ENCODE data around the gene RAD23B.
"Not testable (repeated sequence)": the region's sequence is repeated elsewhere in the genome, so short reads cannot be mapped to it uniquely, and the experiment has no call there.

RAD23B gene

GRCh38 chr9:107292821-107293542, 9.9 kb downstream of the RAD23B start:
- DNase-seq (ENCODE audit: low read depth, low spot score), result no peak

- no peak for DNase-seq (ENCODE audit: low read depth, low spot score)
Observed at GRCh38 chr9:107293543-107294085, 10.5 kb downstream of the RAD23B start.

GRCh38 chr9:107294756-107295155, 11.7 kb downstream of the RAD23B start:
- no peak for DNase-seq (ENCODE audit: low read depth, low spot score)

DNA sequence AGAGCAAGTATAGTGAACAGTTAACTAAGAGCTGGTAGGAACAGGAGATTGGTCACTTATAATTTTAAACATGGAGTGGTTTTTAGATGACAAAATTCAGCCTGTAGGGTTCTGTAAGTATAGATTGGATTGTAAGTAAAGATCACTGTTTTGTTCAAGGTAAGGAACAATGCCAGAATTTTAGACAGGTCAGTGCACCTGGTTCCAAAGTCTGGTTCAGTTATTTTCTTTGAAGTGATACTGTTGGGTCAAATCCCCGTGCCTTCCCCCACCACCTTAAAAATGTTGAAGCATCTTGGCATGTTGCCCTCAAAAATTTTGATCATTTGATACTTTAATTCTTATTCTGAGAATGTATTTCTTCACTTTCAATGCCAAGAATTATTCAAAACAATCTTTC, 12.9 kb downstream of the RAD23B start:
- no peak for DNase-seq (ENCODE audit: low read depth, low spot score)

- not testable (repeated sequence) for DNase-seq (ENCODE audit: low read depth, low spot score)
Observed at GRCh38 chr9:107296592-107296991, 13.5 kb downstream of the RAD23B start.

GRCh38 chr9:107299437-107299836, 16.4 kb downstream of the RAD23B start:
- DNase-seq (ENCODE audit: low read depth, low spot score), result no peak

GRCh38 chr9:107306308-107306707, 23.2 kb downstream of the RAD23B start:
- DNase-seq (ENCODE audit: low read depth, low spot score), result no peak

DNA sequence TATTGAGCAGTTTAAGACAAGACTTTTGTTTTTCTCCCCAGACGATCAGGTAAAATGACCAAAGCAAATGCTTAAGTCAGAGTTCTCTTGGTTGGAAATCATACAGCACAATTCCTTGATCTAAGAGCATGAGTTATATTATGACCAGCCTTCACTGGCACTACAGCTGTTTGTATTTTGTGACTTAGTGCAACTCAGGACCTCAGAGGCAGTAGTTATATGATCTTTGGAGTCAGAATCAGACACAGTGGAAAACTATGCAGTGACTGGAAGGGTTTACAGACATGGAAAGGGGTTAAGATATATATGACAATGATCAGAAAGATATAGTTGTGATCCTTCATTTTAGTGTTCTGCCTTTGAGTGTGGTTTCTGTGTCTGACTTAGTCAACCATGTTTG, 24.3 kb downstream of the RAD23B start:
- DNase-seq (ENCODE audit: low read depth, low spot score), result no peak

- no peak for DNase-seq (ENCODE audit: low read depth, low spot score)
Observed at GRCh38 chr9:107308461-107308860, 25.4 kb downstream of the RAD23B start.

DNA sequence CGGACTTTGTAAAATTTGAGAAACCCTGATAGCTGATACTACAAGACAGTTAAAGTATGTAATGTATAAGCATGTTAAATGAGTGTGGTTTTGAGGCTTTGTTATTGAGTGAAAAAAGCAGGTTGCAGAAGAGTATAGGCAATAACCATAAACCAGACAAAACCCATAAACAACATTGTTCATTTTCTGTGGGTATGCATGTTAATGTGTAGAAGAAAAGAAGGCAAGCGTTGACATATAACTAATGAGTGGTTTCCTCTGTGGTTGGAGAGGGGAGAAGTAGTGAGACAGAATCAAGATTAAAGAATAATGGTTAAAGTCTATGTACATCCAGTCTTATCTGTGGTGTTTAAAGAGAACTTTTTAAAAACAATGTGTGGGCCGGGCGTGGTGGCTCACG, 26.2 kb downstream of the RAD23B start:
- no peak for DNase-seq (ENCODE audit: low read depth, low spot score)

DNA sequence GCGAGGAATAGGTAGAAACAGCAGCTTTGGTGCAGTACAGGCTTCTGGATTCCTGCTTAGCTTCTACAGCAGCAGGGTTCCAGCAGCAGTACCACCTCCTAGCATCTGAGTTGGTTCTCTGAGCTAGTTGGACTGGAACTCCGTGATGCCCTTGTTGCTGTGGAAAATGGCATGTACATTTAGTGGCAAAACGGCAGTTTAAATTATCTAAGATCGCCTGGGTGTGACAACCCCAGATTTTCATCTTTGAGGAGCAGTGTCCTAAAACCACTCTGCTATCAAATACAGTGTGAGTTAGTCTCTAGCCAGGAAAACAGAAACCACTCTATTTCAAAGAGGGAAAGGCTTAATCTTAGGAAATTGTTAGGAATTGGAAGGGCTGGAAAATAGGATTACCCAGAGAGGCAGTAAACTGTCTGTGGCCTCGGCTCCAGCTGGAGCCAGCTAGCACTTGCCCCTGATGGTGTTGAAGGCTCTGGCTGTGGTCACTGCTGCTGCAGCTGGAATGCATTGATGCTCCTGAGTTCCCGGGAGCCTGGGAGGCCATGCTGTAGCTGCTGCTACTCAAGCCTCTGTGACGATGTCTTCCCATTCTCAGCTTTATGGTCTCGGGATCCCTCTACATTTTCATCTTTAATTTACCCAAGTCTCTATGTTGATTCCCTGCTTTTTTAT, 29.4 kb downstream of the RAD23B start:
- no peak for DNase-seq (ENCODE audit: low read depth, low spot score)

DNA sequence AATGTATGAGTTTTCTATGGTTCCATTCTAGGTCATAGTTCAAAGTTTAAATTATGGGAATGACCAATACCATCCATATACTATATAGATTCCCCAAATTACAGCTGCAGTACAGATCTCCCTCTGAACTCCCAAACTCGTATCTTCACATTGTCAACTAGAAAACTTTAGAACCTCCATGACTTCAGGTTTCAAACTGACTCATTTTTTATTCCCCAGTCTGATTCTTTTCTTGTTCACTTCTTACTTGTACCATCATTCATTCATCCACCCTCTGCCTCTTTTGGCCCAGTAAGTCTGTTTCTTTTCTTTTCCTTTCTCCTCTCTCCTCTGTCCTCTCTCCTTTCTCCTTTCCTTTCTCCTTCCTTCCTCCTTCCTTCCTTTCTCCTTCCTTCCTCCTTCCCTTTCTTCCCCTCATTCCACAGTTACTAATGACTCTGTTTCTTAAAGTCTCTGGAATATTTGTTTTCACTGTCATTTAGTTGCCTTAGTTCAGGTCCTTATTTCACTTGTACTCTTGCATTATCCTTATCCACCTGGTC, 30.5 kb downstream of the RAD23B start:
- no peak for DNase-seq (ENCODE audit: low read depth, low spot score)

- no peak for DNase-seq (ENCODE audit: low read depth, low spot score)
Observed at GRCh38 chr9:107314763-107315162, 31.7 kb downstream of the RAD23B start.

- no peak for DNase-seq (ENCODE audit: low read depth, low spot score)
Observed at GRCh38 chr9:107316795-107317661, 33.9 kb downstream of the RAD23B start.

DNA sequence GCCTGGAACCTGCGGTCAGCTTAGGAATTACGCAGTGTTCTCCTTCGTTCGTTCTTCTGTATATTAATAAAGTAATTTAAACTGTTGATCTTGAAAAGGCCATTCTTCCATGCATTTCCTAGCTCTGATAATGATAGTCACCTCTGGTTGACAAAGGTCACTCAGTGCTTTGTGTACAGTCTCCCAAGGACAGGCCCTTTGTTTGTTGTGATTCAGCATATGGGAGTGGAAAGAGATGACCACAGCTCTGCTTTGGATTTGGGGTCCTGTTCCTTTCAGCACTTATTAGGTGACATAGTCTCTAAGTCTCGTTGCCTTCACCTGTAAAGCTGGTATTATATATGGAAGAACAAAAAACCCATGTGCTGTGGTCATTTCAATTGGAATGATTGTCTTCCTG, 39.6 kb downstream of the RAD23B start:
- DNase-seq (ENCODE audit: low read depth, low spot score), result no peak

GRCh38 chr9:107323836-107324585, 40.9 kb downstream of the RAD23B start:
- no peak for DNase-seq (ENCODE audit: low read depth, low spot score)

GRCh38 chr9:107325842-107326241, 42.8 kb downstream of the RAD23B start:
- no peak for DNase-seq (ENCODE audit: low read depth, low spot score)

- no peak for DNase-seq (ENCODE audit: low read depth, low spot score)
Observed at GRCh38 chr9:107328510-107328909, 45.4 kb downstream of the RAD23B start.

DNA sequence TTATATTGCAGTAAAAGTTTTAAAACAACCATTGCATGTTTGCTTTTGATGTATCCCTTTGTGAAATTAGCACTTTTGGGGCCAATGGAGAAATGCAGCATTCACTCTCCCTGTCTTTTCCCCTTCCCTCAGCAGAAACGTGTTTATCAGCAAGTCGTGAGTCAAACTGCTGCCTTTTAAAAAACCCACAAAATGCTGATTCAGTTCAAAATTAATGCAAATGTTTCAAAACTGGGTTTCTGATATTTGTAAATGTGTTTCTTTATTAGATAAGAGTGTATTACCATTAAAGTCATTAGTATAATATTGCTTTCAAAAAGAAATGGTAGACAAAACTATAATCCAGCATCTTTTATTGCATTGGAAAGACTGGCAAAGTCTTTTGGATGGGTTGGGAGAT, 47.3 kb downstream of the RAD23B start:
- no peak for DNase-seq (ENCODE audit: low read depth, low spot score)

DNA sequence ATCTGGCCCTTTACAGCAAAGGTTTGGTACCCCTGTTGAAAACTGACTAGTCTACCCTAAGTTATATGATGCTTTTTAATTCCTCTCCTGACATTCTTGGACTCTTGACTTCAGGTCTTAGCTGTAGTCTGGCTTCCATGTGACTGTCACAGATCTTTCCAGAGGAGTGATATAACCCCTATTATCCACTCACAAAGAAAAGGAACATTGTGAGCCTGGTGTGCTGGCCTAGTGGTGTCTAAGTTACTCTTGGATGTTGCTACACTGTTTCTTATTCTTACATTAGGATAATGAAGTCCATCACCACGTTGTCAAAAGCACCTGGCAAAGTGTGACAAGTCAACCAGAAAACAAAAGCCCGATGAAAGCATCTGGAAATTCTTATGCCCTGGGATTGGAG, 49.8 kb downstream of the RAD23B start:
- DNase-seq (ENCODE audit: low read depth, low spot score), result no peak

- DNase-seq (ENCODE audit: low read depth, low spot score), result no peak
Observed at GRCh38 chr9:107333363-107333762, 50.3 kb downstream of the RAD23B start.

Data from activated naive CD8-positive, alpha-beta T cell treated with anti-CD3 and anti-CD28 coated beads, Interleukin-2, amount 50 U/mL, for 16 hours (primary cell).